NB4 (cell line): ENCODE results near the gene PCLO.

ENCODE experiments used
- DNase-seq: peaks from one replicate; pipeline ENCODE4 v3.0.0; 2010; ENCODE audit warnings: low read depth
- H3K4me3 ChIP-seq: one replicate; pipeline ENCODE4 v1.5.1; 2011; ENCODE audit warnings: mild to moderate bottlenecking, low read depth, low read length, moderate library complexity
- CTCF ChIP-seq: IDR thresholded peaks from one replicate; pipeline ENCODE4 v1.5.1; 2012; ENCODE audit warnings: low read depth, low read length
- MYC ChIP-seq: IDR thresholded peaks from 2 replicates; pipeline ENCODE4 v1.6.1; 2011; ENCODE audit warnings: low read depth, low read length
- POLR2A ChIP-seq: IDR thresholded peaks from 2 replicates; pipeline ENCODE4 v1.6.1; 2011; ENCODE audit warnings: mild to moderate bottlenecking; ENCODE audit not compliant: insufficient read length; ENCODE audit errors: extremely low read depth
- TF ChIP-seq, protein P1 (sequence below): IDR thresholded peaks from 2 replicates; pipeline ENCODE4 v1.6.1; 2011; ENCODE audit warnings: low read depth, low read length

The PCLO gene

DNA sequence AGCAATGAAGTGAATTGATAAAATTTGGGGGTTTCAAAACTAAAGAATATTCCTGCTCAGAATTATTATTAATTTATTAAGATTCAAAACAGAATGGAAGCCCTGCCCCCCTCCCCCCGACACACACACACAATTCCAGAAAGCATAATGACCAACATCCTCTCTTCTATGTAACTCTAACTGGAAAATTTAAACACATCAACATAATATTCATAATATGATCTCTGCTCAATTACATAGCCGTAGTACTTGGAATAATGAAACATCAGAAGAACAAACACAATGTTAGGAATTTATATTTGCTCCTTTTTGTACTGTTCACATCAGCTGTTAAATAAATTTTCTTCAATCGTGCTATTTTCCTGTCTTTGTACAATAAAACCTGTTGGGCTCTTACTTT is 20.8 kb downstream of the PCLO start:
- TF ChIP-seq MYC (no peak), POLR2A (no peak), CTCF (no peak)
- TF ChIP-seq, protein P1, sequence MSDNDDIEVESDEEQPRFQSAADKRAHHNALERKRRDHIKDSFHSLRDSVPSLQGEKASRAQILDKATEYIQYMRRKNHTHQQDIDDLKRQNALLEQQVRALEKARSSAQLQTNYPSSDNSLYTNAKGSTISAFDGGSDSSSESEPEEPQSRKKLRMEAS, result no peak
- DNase-seq, result no peak
- H3K4me3 ChIP-seq, result no peak overlapping the region

DNA sequence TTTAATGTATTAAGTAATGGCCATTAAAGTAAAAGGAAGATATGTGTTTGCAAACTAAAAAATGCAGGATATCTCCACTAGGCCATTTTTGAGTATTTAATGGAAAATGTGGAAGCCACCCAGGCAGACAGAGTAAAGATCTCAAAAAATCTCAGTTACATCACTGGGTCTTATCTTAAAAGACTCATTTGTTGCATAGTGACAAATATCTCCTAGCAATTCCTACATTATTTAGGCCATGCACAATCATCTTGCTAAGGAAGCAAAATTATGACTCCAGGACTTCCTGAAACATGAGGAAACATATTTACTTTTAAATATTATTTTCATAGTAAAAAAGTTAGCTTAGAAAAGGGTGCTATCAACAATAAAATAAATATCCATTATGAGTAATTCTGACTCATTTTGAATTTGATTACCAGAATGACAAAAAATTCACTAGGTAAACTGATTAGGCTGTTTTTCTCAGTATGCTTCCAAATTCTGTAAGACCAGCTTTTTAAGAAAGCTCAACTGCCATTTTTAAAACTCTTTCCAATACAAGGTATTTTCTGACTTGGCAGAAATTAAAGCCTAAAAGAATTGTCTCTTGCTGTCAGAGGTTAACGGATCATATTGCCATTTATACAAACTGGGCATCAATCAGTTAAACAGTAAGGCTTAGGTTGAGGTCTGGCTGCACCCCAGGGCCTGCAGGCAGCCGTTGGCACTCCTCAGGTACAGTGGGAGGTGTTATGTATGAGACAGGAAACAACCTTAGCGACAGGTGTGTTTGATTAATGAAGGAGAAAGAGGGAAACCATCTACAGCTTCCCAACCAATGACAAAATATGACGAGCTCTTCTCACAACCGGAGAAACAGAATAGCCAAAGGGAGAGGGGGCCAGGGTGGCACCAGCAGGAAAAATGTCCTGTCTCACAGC is 31.8 kb downstream of the PCLO start:
- DNase-seq, result no peak
- H3K4me3 ChIP-seq, result no peak overlapping the region
- no peak for TF ChIP-seq CTCF

GRCh38 chr7:83130191-83130590 is 32.5 kb downstream of the PCLO start:
- H3K4me3 ChIP-seq, result no peak overlapping the region
- TF ChIP-seq MYC, result no peak
- TF ChIP-seq POLR2A, result no peak
- no peak for TF ChIP-seq CTCF
- TF ChIP-seq, protein P1, result no peak
- DNase-seq, result no peak

DNA sequence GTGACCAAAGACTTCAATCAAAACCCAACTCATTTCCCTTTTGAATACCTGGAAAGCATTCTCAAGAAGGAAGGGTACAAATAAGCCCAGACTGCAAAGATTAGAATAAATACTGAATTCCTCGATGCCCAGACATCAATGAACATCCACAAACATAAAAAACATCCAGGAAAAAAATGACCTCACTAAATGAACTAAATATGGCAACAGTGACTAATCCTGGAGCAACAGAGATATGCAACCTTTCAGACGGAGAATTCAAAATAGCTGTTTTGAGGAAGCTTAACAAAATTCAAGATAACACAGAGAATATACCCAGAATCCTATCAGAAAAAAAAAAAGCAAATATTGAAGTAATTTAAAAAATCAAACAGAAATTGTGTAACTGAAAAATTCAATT is 43.2 kb downstream of the PCLO start:
- TF ChIP-seq MYC (no peak), CTCF (no peak), POLR2A (no peak)
- TF ChIP-seq, protein P1, result no peak
- DNase-seq, result no peak
- H3K4me3 ChIP-seq, result no peak overlapping the region

DNA sequence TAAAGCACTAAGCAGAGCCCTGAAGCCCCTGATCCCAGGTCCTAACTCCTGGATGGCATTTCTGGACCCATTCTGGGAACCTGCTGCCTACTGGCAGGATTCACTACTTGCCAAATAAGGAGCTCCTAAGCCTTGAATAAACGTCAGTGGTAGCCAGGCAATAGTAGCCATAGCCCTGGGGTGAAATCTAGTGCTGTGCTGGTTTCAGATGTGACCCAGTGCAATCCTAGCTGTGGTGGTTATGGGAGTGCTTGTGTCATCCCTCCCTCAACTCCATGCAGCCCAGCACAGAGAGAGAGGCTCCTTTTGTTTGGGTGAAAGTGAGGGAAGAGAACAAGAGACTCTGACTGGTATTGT is 43.7 kb downstream of the PCLO start:
- DNase-seq, result no peak
- TF ChIP-seq CTCF (no peak), POLR2A (no peak), MYC (no peak)
- TF ChIP-seq, protein P1, result no peak
- H3K4me3 ChIP-seq, result no peak overlapping the region
